Activated effector memory CD4-positive, alpha-beta T cell treated with anti-CD3 and anti-CD28 coated beads, Interleukin-2, amount 50 U/mL, for 16 hours (primary cell): ENCODE results near the gene CFAP77.

Source experiments
- DNase-seq: peaks from one replicate; pipeline ENCODE4 v3.0.0-alpha.2; 2020

CFAP77 gene

DNA sequence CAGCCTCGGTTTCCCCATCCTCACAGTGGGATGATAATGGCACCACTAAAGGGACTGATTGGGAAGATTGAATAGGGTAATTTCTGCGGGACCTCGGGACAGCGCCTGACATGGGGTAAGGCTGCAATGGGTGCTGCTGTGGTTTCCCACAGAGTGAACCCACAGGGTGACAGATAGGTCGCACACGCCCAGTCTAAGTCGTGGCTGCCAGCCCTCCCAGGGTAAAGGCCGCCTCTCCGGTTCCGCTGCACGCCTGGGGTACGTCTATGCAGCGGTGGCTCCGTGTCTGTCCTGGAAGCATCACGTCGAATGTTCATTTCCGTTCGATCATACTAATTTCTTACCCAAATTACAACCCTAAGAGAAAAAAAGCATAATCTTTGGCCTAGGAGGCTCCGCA, 631 bp downstream of the CFAP77 start:
- peak; percentile 67 for DNase-seq

GRCh38 chr9:132411091-132411508, 1.1 kb downstream of the CFAP77 start:
- DNase-seq: peak; percentile 89

DNA sequence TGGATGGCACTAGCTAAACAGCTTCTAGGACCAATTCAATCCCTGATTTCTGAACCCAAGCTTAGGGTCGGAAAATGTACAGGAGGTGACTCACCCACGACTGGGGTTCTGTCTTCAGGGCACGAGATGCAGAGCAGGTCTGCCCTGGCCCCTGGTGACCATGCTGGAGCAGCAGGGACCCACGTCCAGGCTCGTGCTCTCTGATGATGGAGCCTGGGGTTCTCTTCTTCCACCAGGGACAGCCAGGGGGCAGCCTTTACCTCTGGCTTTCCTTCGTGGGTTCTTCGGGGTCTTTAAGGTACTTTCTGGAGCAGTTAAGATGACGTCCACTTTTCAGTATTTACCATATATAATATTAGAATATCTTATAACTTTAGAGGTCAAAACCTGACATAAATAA, 2.1 kb downstream of the CFAP77 start:
- DNase-seq: peak; percentile 63

DNA sequence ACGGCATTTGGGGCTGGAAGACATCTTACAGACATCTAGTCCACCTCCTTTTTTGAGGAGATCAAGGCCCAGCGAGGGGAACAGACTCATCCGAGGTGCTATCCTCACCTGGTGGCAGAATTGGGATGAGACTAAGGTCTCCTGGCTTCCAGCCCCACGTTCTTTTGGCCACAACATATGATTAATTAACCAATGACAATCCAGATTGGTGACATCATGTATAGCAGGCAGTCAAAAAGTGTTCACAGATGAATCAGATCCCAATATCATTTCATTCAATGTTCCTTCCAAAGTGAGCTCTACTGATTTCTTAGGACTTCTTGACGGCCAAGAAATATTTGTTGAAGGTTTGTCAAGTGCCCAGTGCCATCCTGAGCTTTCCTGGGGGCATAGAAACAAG, 3.9 kb downstream of the CFAP77 start:
- no peak for DNase-seq

DNA sequence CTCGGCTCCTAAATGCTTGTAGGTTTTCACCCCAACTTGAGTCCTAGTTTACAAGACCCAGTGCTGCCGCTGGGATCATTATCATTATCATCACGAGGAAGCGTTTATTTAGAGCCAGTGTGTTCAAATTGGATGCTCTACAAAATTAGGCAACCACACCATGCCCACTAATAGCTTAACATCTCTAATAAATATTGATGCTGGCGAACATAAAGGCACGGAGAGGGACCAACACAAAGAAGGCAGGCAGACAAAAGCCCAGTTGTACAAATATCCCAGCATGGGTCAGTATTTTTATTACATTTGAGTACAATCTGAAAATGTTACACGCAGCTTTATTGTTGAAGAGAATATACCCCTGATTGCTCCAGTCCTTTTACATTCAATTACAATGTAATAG, 4.7 kb downstream of the CFAP77 start:
- no peak for DNase-seq

DNA sequence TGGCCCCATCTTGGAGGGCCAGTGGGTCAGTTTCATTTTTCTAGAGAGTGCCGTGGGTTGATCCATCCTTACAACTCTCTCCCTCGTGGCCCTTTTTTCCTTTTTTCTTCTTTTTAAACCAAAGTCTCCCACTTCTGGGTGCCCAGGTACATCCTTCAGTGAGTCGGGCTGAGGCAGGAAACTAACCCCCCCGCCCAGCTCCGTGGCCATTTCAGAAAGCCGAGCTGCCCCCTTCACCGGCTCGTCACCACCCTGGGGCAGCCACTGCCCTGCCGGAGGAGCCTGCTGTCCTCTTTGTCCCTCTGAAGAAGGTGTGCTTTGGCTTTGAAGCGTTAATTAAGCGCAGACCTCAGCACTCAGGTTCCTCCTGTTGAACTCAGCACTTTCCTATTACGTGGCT, 5.2 kb downstream of the CFAP77 start:
- DNase-seq: no peak

- peak; percentile 9 for DNase-seq
Observed at GRCh38 chr9:132418726-132419363, 8.8 kb downstream of the CFAP77 start.

GRCh38 chr9:132422574-132422973, 12.6 kb downstream of the CFAP77 start:
- DNase-seq: no peak

- no peak for DNase-seq
Observed at GRCh38 chr9:132423503-132423902, 13.5 kb downstream of the CFAP77 start.

- DNase-seq: no peak
Observed at GRCh38 chr9:132424857-132425674, 15.1 kb downstream of the CFAP77 start.

DNA sequence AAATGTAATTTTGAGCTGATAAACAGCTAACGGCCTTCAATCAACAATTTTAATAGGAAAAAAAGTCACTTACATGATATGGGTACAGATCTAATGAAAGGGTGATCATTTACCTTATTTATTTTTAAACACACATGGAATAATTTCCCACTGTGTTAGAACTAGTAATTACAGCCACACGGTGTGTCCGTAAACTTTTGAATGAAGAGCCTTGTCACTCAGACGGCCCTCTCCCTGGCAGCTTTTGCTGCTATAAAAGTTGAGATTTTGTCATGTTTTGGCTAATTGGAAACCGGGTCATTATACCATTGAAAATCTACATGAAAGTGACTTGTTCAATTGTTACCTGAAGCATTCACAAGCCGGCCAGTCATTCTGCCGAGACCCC, 15.7 kb downstream of the CFAP77 start:
- DNase-seq: no peak

DNA sequence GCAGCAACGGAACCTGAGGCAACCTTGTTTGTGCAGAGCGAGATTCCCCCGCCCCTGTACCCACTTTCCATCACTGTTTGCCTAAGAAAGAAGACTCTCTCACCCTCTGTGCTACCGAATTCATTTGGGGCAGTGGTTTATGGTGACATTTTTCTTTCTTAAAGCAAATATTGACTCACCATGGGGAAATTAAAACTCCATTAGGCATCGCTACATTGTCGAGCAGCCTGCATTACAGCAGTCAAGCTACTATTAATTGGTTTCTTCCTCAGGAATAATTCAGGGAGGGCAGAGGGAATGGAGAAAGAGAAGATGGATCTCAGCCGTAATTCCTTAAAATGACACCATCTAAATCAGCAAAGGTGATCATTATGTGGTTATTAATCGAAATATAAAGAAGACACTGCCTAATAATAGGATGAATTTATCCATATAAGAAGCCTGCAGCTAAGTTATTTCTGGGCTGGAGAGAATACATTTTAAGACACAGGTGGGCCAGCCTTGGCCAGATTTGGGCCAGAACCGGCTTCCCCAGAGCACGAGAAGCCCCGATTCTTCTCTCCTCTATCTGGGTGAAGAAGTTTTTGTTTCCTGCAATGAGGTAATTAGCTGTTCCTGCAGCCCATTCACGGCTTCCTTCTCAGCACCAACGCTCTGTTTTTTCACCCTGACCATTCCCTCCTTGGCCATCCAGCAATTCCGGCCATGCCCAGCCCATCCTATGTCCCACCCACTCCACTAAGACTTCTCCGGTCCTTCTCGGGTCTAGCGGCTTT, 16.8 kb downstream of the CFAP77 start:
- DNase-seq: no peak

- no peak for DNase-seq
Observed at GRCh38 chr9:132430998-132431397, 21.0 kb downstream of the CFAP77 start.

DNA sequence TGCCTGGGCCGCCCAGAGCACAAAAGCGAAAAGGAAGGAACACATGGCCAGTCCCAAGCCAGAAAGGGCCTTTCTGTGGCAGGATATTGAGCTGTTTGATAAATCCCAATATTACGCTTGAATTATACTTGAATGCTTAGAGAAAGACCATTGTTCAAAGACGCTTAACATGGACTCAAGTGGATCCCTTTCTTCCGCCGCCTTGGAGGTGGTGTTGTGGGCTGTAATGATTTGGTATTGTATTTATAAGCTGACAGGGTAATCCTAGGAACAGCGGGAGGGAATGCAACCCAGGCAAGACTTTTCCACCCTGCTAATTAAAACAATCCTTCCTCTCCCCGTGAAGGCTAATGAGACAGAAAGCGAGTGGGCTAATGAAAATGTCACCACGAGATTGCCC, 24.9 kb downstream of the CFAP77 start:
- no peak for DNase-seq

- no peak for DNase-seq
Observed at GRCh38 chr9:132439153-132439552, 29.1 kb downstream of the CFAP77 start.

- no peak for DNase-seq
Observed at GRCh38 chr9:132440735-132441134, 30.7 kb downstream of the CFAP77 start.

DNA sequence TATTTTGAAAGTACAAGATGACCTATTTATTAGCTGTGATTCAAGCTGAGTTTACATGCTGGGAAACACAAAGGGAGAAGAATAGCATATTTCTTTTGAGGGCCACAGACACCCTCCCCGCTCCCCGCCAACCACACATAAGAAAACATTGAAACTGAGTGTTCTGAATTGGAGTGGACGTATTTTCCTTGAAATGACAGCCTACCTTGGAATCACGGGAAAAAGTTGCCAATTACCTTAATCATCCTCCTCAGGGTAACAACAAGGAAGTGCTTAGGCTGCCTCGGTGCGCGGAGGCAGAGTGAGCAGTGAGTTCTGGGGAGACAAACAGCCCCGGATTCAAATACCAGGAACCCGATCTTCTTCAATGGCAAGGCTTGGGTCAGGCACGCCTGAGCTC, 31.4 kb downstream of the CFAP77 start:
- DNase-seq: no peak

DNA sequence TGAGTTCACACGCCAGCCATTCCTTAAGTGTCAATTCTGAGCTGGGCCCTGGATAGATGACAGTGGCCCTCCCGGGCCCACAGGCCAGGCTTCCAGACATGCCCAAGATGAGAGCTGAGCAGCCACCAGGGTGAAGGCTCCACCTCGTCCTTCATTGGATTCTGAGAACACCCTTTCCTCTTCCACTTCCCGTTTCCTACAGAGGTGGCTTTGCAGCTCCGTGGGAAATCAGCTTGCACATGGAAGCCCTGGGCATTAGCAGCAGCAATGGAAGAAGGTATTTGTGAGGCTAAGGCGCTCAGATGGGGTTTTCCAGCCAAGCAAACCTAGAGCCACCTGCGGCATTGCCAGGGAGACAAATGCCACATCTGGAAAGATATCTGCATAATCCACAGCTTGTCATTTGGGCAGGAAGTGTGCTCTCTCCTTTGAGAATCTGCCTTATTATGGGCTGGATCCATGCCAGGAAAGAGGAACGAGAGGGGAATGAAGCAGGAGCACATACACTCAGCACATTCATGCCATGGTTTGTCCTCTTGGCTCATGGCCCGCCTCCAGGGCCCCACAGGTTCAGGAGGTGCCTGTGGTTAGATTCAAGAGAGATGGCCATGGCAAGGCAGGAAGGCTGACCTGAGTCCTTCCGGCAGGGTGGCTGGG, 34.1 kb downstream of the CFAP77 start:
- no peak for DNase-seq

GRCh38 chr9:132446887-132447286, 36.9 kb downstream of the CFAP77 start:
- no peak for DNase-seq

- no peak for DNase-seq
Observed at GRCh38 chr9:132447346-132447745, 37.3 kb downstream of the CFAP77 start.

DNA sequence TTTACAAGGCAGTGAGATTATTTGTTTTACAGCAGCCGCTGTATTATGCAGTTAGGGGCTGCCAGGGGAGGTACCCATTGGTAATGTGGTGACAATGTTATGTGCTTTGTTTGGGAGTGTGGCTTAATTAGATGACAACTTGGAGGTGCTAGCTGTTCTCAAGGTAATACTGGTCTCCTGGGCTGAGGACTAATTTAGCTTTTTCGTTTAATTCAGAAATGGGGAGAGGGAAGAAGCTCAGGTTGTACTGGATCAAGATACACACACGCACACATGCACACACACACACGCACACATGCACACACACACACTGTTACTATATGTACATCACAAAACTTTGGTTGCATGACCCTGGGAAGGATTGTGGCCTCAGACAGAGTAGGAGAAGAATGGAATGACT, 37.9 kb downstream of the CFAP77 start:
- DNase-seq: no peak

DNA sequence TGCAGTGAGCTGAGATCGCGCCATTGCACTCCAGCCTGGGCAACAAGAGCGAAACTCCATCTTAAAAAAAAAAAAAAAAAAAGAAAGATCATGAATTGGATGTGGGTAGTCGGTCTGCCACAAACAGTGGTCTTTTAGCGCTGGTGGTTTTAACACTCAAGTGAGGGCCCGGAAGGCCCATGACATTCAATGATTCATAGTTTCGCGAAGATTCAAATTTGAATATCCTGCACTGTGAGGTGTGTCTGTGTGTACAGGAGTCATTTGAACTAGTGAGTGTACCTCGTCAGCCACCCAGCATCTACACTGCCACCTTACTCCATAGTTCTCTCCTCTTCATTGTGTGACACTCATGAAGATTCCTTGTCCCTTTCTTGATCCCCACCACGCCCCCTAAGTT, 41.3 kb downstream of the CFAP77 start:
- no peak for DNase-seq

DNA sequence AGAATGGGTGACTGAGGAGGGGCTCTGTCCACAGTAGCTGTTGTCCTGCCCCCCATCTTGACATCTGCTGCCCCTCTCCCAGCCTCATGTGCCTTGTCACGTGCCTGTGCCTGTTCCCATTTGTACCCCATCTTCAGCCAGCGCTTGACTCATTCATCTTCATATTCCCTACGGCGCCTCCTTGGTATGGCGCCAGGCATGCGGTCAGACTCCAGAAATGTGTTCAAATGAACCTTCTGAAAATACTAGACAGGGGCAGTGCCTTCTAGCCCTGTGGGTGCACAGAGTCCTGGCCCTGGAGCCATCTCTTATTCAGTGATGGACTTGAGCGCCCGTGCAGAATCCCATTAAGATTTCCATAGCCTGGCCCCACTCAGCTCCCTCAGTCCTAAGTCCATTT, 46.2 kb downstream of the CFAP77 start:
- no peak for DNase-seq
